Fibroblast of skin of abdomen (primary cell): ENCODE measurements around the gene CRACDL.

ENCODE experiments used
- DNase-seq: peaks from one replicate; pipeline ENCODE4 v3.0.0-alpha.2; 2013

CRACDL gene

GRCh38 chr2:98823196-98824170 lies 112.5 kb downstream of the CRACDL start:
- DNase-seq: no peak

GRCh38 chr2:98822301-98823164 lies 113.5 kb downstream of the CRACDL start:
- peak; percentile 10 for DNase-seq

- no peak for DNase-seq
These were observed 114.3 kb downstream of the CRACDL start for GRCh38 chr2:98821629-98822135.

- DNase-seq: no peak
These were observed 116.7 kb downstream of the CRACDL start for GRCh38 chr2:98819231-98819766.

GRCh38 chr2:98818164-98818563 lies 117.9 kb downstream of the CRACDL start:
- no peak for DNase-seq

- no peak for DNase-seq
These were observed 119.7 kb downstream of the CRACDL start for GRCh38 chr2:98816281-98816680.

- DNase-seq: no peak
These were observed 120.2 kb downstream of the CRACDL start for GRCh38 chr2:98815795-98816194.

GRCh38 chr2:98811766-98812165 lies 124.3 kb downstream of the CRACDL start:
- no peak for DNase-seq

- DNase-seq: no peak
These were observed 125.5 kb downstream of the CRACDL start for GRCh38 chr2:98810588-98810928.

- DNase-seq: no peak
These were observed 126.0 kb downstream of the CRACDL start for GRCh38 chr2:98809878-98810587.

- no peak for DNase-seq
These were observed 126.9 kb downstream of the CRACDL start for GRCh38 chr2:98809116-98809515.

- DNase-seq: no peak
These were observed 127.5 kb downstream of the CRACDL start for GRCh38 chr2:98808546-98808945.

GRCh38 chr2:98807929-98808328 lies 128.1 kb downstream of the CRACDL start:
- DNase-seq: no peak

GRCh38 chr2:98807221-98807620 lies 128.8 kb downstream of the CRACDL start:
- no peak for DNase-seq

- DNase-seq: no peak
These were observed 129.8 kb downstream of the CRACDL start for GRCh38 chr2:98806236-98806697.

GRCh38 chr2:98805412-98806171 lies 130.4 kb downstream of the CRACDL start:
- peak; percentile 26 for DNase-seq

- no peak for DNase-seq
These were observed 131.3 kb downstream of the CRACDL start for GRCh38 chr2:98804736-98805135.

GRCh38 chr2:98804265-98804650 lies 131.8 kb downstream of the CRACDL start:
- no peak for DNase-seq

- no peak for DNase-seq
These were observed 132.4 kb downstream of the CRACDL start for GRCh38 chr2:98803405-98804264.

GRCh38 chr2:98802344-98802743 lies 133.7 kb downstream of the CRACDL start:
- no peak for DNase-seq
